Measurements from ENCODE around the gene CPA4.

CPA4 gene

DNA sequence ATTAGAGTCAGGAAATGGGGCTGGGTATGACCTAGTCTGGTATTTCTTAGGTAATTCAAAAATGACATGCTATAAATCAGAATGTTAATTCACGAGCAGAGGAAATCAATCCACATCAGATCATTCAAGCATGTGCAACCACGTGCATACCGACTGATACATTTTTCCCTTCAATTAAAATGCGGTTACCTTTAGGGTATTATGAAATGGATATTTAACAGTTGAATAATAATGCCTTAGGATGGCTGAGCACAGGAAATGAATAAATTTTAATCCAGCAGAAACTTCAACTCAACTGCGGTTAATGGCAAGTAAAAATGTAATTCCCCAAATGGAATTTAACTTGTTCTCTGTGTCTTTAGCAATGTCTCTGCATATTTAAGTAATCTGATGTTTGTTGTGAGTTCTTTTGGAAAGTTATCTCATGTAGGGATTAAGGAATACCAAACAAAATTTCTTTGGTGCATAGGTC is 17.1 kb upstream of the CPA4 start:
- FAIRE-seq: no peak

DNA sequence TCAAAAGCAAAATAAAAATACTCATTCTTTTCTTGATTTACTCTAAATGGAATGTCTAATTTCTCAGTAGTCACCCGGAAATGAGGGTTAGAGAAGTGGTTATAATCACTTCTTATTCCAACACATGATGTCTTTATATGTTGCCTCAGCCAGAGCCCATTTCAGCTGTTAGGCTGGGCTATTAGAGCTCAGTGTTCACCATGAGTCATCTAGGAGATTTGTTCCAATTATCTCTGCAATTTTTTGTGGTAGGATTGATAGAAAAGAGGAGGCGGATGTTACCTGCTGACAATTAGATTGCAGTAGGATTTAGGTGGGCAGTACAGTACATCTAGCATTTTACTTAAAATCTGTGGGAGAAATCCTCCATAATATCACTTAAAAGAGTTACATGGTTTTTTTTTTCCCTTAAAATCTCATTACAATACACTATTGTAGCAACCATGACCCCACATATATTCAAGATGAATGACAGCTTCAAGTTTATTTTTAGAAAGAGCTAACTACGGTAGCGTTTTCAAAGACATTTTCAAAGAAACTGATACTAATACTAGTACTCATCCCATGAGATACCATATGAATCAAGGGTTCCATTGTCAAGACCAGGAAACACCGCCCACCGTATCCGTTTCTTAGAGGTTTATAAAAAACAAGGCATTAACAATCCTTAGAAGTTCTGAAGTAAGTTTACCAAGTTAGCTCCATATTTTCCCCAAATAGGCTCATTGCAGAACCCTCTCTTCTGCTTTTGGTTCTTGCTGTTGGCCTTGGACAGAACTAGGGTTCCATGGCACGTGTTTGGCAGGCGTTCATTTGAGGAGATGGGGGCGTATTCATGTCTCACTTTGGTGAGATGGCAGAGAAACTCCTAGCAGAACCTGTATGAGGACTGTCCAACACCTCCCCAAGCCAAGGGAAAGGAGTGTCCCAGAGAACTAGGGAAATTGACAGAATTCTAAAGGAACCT is 15.9 kb upstream of the CPA4 start:
- no peak for FAIRE-seq

DNA sequence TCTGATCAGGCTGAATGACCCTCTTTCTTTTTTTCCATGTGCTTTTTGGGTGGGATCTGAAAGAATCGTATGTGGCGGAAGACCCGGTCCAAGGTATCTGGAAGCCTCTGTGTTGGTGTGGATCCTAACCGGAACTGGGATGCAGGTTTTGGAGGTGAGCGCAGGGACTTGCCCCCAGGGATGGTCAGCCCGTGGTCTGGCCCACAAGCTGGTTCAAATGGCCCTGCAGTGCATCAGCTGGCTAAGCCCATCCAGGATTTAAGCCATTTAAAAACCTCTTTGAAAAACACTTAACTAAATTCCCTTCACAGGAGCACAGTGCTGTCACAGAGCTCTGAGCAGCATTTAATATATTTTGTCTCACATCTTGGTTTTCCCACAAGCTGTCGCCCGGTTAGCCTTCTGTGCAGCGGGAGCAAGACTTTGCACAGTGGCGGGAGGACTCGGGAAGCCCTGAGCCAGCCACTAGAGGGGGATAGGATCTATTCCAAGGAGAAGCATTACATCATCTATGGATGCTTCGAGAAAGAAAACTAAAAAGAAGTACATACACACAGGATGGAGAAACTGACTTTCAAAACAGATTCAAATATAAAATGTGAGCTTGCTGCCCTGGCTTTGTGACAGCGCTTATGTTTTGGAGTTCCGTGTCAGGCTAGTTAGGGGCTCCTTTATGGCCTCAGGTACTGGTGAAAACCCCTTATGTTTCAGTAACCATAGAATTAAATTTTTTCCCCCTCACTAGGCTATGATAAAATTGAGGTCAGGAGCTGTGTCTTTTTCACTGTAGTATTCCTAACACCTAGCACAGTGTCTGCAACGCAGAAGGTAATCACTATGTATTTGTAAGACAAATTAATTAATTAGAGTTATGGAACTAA is 15.0 kb upstream of the CPA4 start:
- FAIRE-seq: no peak

DNA sequence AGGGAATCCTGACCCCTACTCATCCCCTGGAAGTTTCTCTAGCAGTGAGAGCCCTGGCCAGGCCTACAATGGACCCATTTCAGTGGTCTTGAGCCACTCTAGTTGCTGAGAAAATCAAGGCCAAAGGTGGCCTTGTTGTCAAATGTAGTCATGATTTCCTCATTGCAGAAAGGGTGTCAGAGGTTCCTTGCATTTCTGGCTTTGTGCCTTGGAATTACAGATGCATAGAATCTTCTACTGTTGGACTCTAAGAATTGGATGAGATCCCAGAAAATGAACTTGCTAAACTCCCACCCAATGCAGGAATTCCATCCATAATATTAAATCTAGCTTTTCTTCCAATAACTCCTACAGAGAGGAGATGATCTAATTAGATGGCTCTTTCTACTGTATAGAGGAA is 14.1 kb upstream of the CPA4 start:
- no peak for FAIRE-seq

DNA sequence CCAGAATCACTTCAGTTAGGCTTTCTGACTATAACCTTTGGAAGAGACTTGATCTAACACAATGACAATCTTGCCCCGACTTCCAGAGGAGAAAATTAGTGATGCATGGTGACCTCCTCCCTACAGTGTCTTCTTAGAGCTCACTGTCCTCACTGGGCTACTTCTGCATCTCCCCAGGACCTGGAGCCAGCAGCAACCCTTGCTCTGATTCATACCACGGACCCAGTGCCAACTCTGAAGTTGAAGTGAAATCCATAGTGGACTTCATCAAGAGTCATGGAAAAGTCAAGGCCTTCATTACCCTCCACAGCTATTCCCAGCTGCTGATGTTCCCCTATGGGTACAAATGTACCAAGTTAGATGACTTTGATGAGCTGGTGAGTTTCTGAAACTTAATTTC is 13.7 kb upstream of the CPA4 start:
- FAIRE-seq: no peak

GRCh38 chr7:130279906-130280305 is 13.1 kb upstream of the CPA4 start:
- no peak for FAIRE-seq

- no peak for FAIRE-seq
Observed at GRCh38 chr7:130281260-130281659, 11.7 kb upstream of the CPA4 start.

GRCh38 chr7:130286881-130287280 is 6.1 kb upstream of the CPA4 start:
- no peak for FAIRE-seq

GRCh38 chr7:130288168-130288567 is 4.8 kb upstream of the CPA4 start:
- no peak for FAIRE-seq

DNA sequence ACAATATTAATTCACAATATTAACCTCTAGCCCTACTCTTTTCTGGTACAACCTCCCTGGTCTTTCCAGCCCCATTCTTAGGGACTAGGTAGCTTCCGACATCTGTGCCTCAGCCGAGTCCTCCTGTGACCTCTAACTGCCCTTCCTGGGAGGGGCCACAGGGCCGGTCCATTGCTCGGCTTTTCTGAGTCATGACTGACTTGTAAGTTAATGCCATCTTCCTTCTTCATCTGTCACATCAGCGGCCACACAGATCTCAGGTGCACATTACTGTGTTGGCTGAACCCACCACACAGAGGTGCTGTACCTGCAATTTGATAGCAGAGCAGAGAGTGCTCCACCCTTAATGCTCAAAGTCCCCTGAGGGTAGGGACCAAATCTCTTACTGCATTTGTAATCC is 4.1 kb upstream of the CPA4 start:
- FAIRE-seq: no peak

- no peak for FAIRE-seq
Observed at GRCh38 chr7:130289478-130289877, 3.5 kb upstream of the CPA4 start.

GRCh38 chr7:130290745-130291144 is 2.2 kb upstream of the CPA4 start:
- no peak for FAIRE-seq

- no peak for FAIRE-seq
Observed at GRCh38 chr7:130293521-130293920, 560 bp downstream of the CPA4 start.

- FAIRE-seq: no peak
Observed at GRCh38 chr7:130294314-130294713, 1.4 kb downstream of the CPA4 start.

GRCh38 chr7:130296221-130296951 is 3.4 kb downstream of the CPA4 start:
- no peak for FAIRE-seq

- no peak for FAIRE-seq
Observed at GRCh38 chr7:130297628-130298543, 4.9 kb downstream of the CPA4 start.

DNA sequence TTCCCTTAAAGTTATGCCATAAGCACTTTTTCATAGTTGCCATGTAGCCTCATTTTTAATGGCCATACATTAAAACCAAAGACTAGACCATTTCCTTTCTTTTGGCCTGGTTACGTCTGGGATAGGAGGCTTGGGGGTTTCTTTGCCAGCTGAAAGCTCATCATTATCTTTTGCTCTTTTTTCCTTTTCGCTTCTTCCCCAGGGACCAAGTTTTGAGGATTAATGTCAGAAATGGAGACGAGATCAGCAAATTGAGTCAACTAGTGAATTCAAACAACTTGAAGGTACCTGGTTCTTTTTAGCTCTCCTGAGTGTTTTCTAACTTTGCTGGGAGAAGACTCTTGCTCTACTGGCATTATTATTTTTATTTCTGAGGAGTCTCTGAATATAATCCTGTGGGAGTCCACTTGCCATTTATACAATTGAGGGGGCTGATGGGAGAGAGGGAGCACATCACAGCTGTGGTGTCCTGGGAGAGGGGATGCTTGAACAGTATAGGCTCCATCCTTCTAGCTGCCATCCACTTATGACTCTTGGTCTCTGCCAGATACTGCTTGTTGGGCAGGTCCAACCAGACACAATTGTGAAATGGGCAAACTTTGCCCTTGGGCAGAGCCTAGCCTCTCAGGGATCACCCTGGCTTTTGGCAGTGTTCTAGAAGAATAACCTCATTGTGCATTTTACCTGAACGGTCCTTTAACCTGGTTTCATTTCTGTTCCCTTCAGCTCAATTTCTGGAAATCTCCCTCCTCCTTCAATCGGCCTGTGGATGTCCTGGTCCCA is 5.8 kb downstream of the CPA4 start:
- FAIRE-seq: no peak

DNA sequence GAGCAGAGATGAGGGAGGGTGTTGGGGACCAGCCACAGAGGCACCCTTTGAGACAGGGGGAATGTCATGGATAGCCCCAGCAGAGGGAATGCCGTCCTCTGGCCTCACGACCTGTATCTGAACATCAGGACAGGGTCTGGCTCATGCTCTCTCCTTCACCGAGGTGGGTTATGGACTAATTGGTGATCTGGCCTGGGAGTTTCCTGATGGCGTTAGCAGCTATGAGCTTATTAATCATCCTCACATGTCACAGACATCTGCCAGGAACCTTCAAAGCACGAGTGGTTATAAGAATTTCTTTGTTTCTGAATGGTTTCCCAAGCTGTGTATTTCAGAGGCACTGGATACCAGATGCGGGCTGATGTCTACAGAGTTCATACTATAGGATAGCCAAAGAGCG is 6.9 kb downstream of the CPA4 start:
- FAIRE-seq: no peak

DNA sequence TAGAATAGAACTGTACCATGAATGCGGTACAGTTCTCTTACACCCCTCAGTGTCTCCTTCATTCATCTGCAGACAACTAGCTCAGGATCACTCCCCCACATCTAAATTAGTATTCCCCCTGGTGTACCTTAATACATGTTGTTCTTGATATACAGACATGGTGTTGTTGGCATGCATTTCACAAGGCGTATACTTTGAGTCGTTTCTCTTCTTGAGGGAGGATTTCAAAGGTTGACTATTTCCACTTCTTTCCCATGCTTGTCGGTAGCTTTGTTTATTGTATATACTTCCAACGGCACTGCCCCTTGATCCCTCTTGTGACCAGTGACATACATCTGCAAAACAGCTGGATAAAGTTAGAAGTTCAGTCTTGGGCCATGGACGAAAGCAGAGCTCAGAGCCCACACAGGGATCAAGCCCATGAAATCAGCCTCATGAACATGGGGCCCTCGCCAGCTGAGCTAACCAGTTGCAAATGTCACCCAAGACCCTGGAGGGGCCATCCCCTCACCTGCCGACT is 8.6 kb downstream of the CPA4 start:
- no peak for FAIRE-seq

DNA sequence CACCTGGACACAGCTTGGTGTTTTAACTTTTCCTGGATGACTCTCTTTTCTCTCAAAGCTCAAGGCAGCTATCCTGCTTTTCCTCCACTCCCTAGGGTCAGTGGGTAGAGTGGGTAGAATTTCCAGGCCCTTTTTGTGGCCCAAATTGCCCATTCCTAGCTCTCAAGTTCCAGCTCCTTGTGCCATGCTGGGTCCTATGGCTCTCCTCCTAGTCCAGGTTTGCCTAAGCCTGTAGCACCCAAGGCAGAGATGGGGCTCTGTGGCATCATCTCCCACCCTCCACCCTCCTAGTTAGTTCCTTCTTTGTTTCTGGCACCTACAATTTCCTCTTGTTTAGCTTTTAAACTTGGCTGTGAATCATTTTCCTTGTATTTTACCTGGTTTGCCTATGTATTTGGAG is 9.7 kb downstream of the CPA4 start:
- FAIRE-seq: no peak

- peak; percentile 9 for FAIRE-seq
Observed at GRCh38 chr7:130303127-130303526, 10.2 kb downstream of the CPA4 start.
